Activated naive CD8-positive, alpha-beta T cell (primary cell): ENCODE results near the gene C21orf91.
"Not testable (repeated sequence)": the region's sequence is repeated elsewhere in the genome, so short reads cannot be mapped to it uniquely, and the experiment has no call there.

ENCODE experiments used
- H3K27ac Mint-ChIP-seq: one replicate; pipeline ENCODE4 v1.8.0; 2021; ENCODE audit warnings: mixed read lengths
- H3K27me3 Mint-ChIP-seq: one replicate; pipeline ENCODE4 v1.8.0; 2021; ENCODE audit warnings: mixed read lengths
- H3K36me3 Mint-ChIP-seq: one replicate; pipeline ENCODE4 v1.8.0; 2021; ENCODE audit warnings: mixed read lengths
- H3K4me1 Mint-ChIP-seq: one replicate; pipeline ENCODE4 v1.8.0; 2021; ENCODE audit warnings: low read depth, mixed read lengths
- H3K4me3 Mint-ChIP-seq: one replicate; pipeline ENCODE4 v1.8.0; 2021; ENCODE audit warnings: mild to moderate bottlenecking, mixed read lengths
- H3K9me3 Mint-ChIP-seq: one replicate; pipeline ENCODE4 v1.8.0; 2021; ENCODE audit warnings: low read depth, mixed read lengths

The C21orf91 gene

GRCh38 chr21:17777072-17777765 is 41.9 kb downstream of the C21orf91 start:
- Mint-ChIP-seq H3K4me3 (peak overlapping the region; percentile 60), H3K36me3 (peaks cover 16% of the 10 kb centered on the region), H3K4me1 (peaks cover 68% of the 10 kb centered on the region), H3K9me3 (peaks cover 5% of the 10 kb centered on the region), H3K27ac (peak overlapping the region; percentile 82), H3K27me3 (no peaks in the 10 kb centered on the region)

DNA sequence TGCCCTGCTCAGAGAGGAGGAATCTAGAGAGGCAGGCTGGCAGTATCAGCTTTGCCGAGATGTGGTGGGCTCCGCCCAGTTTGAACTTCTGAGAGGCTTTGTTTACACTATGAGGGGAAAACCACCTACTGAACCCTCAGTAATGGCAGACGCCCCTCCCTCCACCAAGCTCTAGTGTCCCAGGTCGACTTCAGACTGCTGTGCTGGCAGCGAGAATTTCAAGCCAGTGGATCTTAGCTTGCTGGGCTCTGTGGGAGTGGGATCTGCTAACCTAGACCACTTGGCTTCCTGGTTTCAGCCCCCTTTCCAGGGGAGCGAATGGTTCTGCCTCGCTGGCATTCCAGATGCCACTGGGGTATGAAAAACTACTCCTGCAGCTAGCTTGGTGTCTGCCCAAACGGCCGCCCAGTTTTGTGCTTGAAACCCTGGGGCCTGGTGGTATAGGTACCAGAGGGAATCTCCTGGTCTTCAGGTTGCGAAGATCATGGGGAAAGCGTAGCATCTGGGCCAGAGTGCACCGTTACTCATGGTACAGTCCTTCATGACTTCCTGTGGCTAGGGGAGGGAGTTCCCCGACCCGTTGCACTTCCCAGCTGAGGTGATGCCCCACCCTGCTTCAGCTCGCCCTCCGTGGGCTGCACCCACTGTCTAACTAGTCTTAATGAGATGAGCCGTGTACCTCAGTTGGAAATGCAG is 43.6 kb downstream of the C21orf91 start:
- Mint-ChIP-seq H3K9me3 (peaks cover 5% of the 10 kb centered on the region), H3K4me1 (peaks cover 52% of the 10 kb centered on the region), H3K4me3 (peak overlapping the region; percentile 46), H3K27me3 (no peaks in the 10 kb centered on the region), H3K36me3 (peaks cover 16% of the 10 kb centered on the region), H3K27ac (peak overlapping the region; percentile 55)

DNA sequence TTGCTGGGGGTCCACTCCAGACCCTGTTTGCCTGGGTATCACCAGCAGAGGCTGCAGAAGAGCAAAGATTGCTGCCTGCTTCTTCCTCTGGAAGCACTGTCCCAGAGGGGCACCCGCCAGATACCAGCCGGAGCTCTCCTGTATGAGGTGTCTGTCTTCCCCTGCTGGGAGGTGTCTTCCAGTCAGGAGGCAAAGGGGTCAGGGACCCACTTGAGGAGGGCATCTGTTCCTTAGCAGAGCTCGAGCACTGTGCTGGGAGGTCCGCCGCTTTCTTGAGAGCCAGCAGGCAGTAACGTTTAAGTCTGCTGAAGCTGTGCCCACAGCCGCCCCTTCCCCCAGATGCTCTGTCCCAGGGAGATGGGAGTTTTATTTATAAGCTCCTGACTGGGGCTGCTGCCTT is 44.1 kb downstream of the C21orf91 start:
- H3K4me3 Mint-ChIP-seq, H3K27me3 Mint-ChIP-seq, H3K9me3 Mint-ChIP-seq: not testable (repeated sequence)
- H3K36me3 Mint-ChIP-seq: peaks cover 16% of the 10 kb centered on the region
- H3K4me1 Mint-ChIP-seq: peaks cover 46% of the 10 kb centered on the region
- peak overlapping the region; percentile 28 for H3K27ac Mint-ChIP-seq

- Mint-ChIP-seq H3K36me3 (peaks cover 10% of the 10 kb centered on the region), H3K9me3 (peaks cover 4% of the 10 kb centered on the region), H3K4me1 (no peaks in the 10 kb centered on the region), H3K27me3 (no peaks in the 10 kb centered on the region), H3K27ac (no peak overlapping the region), H3K4me3 (no peak overlapping the region)
Observed at GRCh38 chr21:17769447-17769845, 49.7 kb downstream of the C21orf91 start.

DNA sequence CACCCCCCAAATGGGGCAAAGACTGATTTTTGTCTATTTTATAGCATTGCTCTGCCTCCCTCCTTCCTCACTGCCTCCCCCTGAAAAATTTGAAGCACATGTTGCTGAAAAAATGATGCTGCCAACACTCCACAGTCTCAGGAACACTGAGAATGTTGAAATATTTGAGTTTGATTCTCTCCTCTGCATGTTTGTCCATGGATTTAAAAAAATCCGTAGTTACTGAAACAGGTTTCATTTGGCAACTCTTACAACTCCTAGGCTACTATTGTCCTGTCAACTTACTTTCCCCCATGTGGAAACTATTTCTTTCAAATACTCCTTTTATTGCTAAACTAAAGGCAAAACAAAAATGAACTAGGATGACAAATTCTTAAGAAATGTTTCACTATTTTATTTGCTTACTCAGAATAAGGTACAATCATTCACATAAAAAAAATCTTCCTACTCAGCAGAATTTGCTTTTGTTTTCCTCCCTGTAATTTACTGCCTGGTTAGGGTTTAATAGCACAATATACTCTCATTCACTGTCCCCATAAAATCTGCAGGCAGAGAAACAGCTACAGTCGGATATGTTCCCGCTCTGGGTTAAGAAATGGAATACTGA is 50.2 kb downstream of the C21orf91 start:
- H3K27ac Mint-ChIP-seq: no peak overlapping the region
- H3K4me3 Mint-ChIP-seq: no peak overlapping the region
- no peaks in the 10 kb centered on the region for H3K9me3 Mint-ChIP-seq
- H3K27me3 Mint-ChIP-seq: no peaks in the 10 kb centered on the region
- H3K4me1 Mint-ChIP-seq: no peaks in the 10 kb centered on the region
- H3K36me3 Mint-ChIP-seq: peaks cover 5% of the 10 kb centered on the region

DNA sequence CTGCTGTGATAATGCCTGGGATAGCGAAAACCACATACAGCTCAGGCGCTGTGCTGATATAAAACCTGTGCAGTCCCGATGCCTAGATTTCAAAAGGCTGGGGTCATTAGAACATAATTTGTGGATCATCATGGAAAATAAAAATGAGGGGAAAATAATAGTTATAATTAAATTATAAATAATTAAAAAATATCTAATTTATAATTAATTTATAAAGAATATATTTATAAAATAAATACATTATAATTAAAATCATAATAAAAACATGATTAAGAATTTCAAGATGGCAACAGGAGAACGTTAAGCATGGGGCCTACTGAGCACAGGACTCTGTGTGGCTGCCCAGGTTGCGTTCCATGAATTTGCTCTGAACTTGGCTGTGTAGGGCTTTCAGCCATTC is 53.9 kb downstream of the C21orf91 start:
- Mint-ChIP-seq H3K27ac (no peak overlapping the region), H3K9me3 (no peaks in the 10 kb centered on the region), H3K27me3 (no peaks in the 10 kb centered on the region), H3K4me3 (no peak overlapping the region), H3K36me3 (no peaks in the 10 kb centered on the region), H3K4me1 (no peaks in the 10 kb centered on the region)

- H3K4me3 Mint-ChIP-seq: no peak overlapping the region
- H3K36me3 Mint-ChIP-seq: peaks cover 2% of the 10 kb centered on the region
- H3K9me3 Mint-ChIP-seq: no peaks in the 10 kb centered on the region
- H3K27ac Mint-ChIP-seq: no peak overlapping the region
- H3K27me3 Mint-ChIP-seq: no peaks in the 10 kb centered on the region
- H3K4me1 Mint-ChIP-seq: no peaks in the 10 kb centered on the region
Observed at GRCh38 chr21:17763288-17764037, 55.7 kb downstream of the C21orf91 start.

GRCh38 chr21:17759511-17760178 is 59.5 kb downstream of the C21orf91 start:
- H3K36me3 Mint-ChIP-seq: peaks cover 2% of the 10 kb centered on the region
- H3K4me1 Mint-ChIP-seq: no peaks in the 10 kb centered on the region
- no peaks in the 10 kb centered on the region for H3K27me3 Mint-ChIP-seq
- H3K4me3 Mint-ChIP-seq: no peak overlapping the region
- H3K9me3 Mint-ChIP-seq: no peaks in the 10 kb centered on the region
- H3K27ac Mint-ChIP-seq: no peak overlapping the region

GRCh38 chr21:17758683-17759082 is 60.5 kb downstream of the C21orf91 start:
- Mint-ChIP-seq H3K36me3 (peaks cover 2% of the 10 kb centered on the region), H3K27me3 (no peaks in the 10 kb centered on the region), H3K9me3 (no peaks in the 10 kb centered on the region), H3K4me3 (no peak overlapping the region), H3K27ac (no peak overlapping the region), H3K4me1 (no peaks in the 10 kb centered on the region)

DNA sequence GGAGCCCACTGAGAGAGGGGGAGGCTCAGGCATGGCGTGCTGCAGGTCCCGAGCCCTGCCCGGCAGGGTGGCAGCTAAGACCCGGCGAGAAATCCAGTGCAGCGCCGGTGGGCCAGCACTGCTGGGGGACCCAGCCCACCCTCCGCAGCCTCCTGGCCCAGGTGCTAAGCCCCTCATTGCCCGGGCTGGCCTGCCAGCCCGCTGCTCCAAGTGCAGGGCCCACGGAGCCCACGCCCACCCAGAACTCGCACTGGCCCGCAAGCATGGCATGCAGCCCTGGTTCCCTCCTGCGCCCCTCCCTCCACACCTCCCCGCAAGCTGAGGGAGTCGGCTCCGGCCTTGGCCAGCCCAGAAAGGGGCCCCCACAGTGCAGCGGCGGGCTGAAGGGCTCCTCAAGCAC is 61.5 kb downstream of the C21orf91 start:
- H3K9me3 Mint-ChIP-seq: no peaks in the 10 kb centered on the region
- H3K27me3 Mint-ChIP-seq: no peaks in the 10 kb centered on the region
- H3K4me3 Mint-ChIP-seq: no peak overlapping the region
- peaks cover 2% of the 10 kb centered on the region for H3K36me3 Mint-ChIP-seq
- no peaks in the 10 kb centered on the region for H3K4me1 Mint-ChIP-seq
- no peak overlapping the region for H3K27ac Mint-ChIP-seq

DNA sequence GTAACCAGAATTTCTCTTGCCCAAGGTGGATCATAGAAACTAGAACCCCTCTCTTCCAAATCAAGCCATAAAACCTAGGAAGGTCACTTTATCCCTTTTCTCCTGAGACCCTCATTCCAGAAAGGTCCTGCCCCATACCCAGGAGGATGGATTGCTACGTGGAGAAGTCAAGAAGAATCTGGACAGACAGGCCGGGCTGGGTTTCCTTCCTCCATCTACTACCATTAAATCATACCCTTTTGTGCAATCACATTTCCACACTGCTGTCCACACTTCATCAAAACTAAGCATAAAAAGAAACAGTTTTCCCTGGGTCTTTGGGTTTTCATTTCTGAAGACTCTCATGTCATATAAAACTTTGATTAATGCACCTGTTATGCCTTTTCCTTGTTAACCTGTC is 65.4 kb downstream of the C21orf91 start:
- H3K4me3 Mint-ChIP-seq: no peak overlapping the region
- no peak overlapping the region for H3K27ac Mint-ChIP-seq

DNA sequence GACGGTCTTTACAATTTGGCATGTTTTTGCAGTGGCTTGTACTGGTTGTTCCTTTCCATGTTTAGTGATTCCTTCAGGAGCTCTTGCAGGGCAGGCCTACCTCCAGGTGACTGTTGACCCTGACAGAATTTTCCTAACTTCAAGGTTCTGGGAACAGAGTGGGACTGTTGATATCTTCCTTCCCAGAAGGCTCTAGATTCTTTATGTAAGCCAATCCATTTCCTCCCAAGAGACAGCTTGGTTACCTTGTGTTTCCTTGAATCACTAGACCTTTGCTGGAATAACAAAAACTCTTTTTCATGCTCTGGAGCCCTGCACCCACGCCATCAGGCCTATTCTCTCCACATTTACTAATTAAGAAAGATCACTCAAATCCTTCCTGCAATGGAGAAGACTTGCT is 67.0 kb downstream of the C21orf91 start:
- no peaks in the 10 kb centered on the region for H3K27me3 Mint-ChIP-seq
- no peak overlapping the region for H3K4me3 Mint-ChIP-seq
- H3K4me1 Mint-ChIP-seq: no peaks in the 10 kb centered on the region
- H3K9me3 Mint-ChIP-seq: no peaks in the 10 kb centered on the region
- no peaks in the 10 kb centered on the region for H3K36me3 Mint-ChIP-seq
- H3K27ac Mint-ChIP-seq: no peak overlapping the region

More for the DNA sequence above, 65.4 kb downstream of the C21orf91 start:
- no peaks in the 10 kb centered on the region for H3K36me3 Mint-ChIP-seq
- no peaks in the 10 kb centered on the region for H3K9me3 Mint-ChIP-seq
- H3K27me3 Mint-ChIP-seq: no peaks in the 10 kb centered on the region
- no peaks in the 10 kb centered on the region for H3K4me1 Mint-ChIP-seq

- H3K4me3 Mint-ChIP-seq: no peak overlapping the region
Observed at GRCh38 chr21:17746920-17747319, 72.2 kb downstream of the C21orf91 start.

DNA sequence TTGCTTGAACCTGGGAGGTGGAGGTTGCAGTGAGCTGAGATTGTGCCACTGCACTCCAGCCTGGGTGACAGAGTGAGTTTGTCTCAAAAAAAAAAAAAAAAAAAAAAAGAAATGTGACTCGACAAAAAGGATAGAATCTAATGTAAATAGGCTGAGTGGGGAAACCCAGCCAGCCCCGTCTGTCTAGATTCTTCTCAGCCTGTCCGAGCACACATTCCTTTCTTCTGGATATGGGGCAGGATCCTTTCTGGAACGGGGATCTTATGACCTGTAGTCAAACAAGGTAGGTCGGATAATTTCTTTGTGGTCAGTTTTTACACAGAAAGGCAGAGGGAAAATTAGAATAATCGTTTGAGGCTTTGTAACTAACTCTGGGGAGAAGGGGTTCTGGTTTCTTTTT is 74.1 kb downstream of the C21orf91 start:
- Mint-ChIP-seq H3K27me3 (no peaks in the 10 kb centered on the region), H3K9me3 (peaks cover 7% of the 10 kb centered on the region), H3K4me3 (no peak overlapping the region), H3K36me3 (no peaks in the 10 kb centered on the region), H3K27ac (no peak overlapping the region), H3K4me1 (peaks cover 14% of the 10 kb centered on the region)

More at GRCh38 chr21:17746920-17747319, 72.2 kb downstream of the C21orf91 start:
- Mint-ChIP-seq H3K9me3 (peaks cover 7% of the 10 kb centered on the region), H3K4me1 (peaks cover 5% of the 10 kb centered on the region), H3K27ac (no peak overlapping the region), H3K27me3 (no peaks in the 10 kb centered on the region), H3K36me3 (no peaks in the 10 kb centered on the region)
